ENCODE data around the gene SNTG2.

- TF ChIP-seq, protein P1, sequence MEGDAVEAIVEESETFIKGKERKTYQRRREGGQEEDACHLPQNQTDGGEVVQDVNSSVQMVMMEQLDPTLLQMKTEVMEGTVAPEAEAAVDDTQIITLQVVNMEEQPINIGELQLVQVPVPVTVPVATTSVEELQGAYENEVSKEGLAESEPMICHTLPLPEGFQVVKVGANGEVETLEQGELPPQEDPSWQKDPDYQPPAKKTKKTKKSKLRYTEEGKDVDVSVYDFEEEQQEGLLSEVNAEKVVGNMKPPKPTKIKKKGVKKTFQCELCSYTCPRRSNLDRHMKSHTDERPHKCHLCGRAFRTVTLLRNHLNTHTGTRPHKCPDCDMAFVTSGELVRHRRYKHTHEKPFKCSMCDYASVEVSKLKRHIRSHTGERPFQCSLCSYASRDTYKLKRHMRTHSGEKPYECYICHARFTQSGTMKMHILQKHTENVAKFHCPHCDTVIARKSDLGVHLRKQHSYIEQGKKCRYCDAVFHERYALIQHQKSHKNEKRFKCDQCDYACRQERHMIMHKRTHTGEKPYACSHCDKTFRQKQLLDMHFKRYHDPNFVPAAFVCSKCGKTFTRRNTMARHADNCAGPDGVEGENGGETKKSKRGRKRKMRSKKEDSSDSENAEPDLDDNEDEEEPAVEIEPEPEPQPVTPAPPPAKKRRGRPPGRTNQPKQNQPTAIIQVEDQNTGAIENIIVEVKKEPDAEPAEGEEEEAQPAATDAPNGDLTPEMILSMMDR (IDR thresholded peaks at IDR 0.05) = no peak
- no peak for TF ChIP-seq POLR2A (IDR thresholded peaks at IDR 0.05)
These were observed 446.7 kb downstream of the SNTG2 start for GRCh38 chr2:1397350-1397749.
